ENCODE measurements around the gene CYB5R2.
"Not testable (repeated sequence)": the region's sequence is repeated elsewhere in the genome, so short reads cannot be mapped to it uniquely, and the experiment has no call there.

The CYB5R2 gene

GRCh38 chr11:7666292-7666866 lies 6.9 kb downstream of the CYB5R2 start:
- ChIA-PET POLR2A (ENCODE audit: low non-redundant PET) (interaction anchor here (0.9 kb wide), 1 partner anchor 11 kb away, joined by 3 read pairs; no protein-coding TSS in a partner anchor), CTCF (interaction anchor here (0.6 to 4.0 kb wide), 9 partner anchors 9 to 568 kb away, joined by 3 to 43 read pairs (median 4); no protein-coding TSS in a partner anchor)
- DNase-seq (ENCODE audit: low spot score), result no peak
- H3K27ac ChIP-seq, result no peak overlapping the region
- TF ChIP-seq CTCF (conservative IDR thresholded peaks at IDR 0.05; ENCODE audit: low read depth), result no peak

DNA sequence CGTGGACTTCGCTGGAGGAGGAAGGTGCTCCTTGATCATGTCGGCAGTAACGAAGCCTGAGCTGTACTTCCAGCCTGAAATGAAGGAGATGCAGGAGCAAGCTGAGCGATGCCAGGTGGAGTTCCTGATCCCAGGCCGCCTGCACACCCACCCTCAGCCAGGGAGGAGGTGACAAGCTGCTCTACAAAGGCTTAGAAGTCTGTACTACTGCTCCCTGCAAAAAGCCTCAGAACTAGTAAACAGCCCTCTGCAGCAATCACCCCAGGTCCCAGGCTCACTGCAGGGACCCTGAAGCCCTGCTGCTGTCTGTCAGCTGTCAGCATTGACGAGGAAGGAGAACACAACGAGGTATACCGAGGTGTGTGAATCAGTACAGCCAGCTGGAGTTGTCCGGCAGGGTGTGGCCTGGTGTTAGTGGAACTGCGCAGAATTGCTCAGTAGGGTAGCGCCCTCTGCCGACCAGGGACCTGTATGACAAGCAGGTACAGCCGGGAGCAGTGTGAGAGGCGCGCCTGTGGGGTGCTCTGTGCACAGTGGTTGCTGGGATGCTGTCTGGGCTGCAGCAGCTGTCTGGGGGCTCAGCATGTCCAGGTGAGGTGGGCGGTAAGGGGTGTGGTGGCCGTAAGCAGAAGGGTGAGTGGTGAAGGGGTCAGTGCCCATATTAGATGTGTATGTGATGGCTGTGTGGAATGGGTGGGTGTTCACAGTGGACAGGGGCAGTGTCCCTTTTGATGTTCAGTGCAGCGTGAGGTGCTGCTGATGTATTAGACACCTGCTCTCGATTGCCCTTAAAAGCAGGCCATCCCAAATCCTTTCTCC lies 7.6 kb downstream of the CYB5R2 start:
- POLR2A ChIA-PET (ENCODE audit: low non-redundant PET), result no interaction called here
- peak; percentile 88 for DNase-seq (ENCODE audit: low spot score)
- TF ChIP-seq CTCF (conservative IDR thresholded peaks at IDR 0.05; ENCODE audit: low read depth), result peak; percentile 85
- CTCF ChIA-PET, result interaction anchor here (0.6 to 4.0 kb wide), 19 partner anchors 8 to 1079 kb away, joined by 3 to 43 read pairs (median 3); partner anchors contain the start of genes CYB5R2 and PPFIBP2
- no peak overlapping the region for H3K27ac ChIP-seq

- POLR2A ChIA-PET (ENCODE audit: low non-redundant PET), result no interaction called here
- no peak for DNase-seq (ENCODE audit: low spot score)
- TF ChIP-seq CTCF (conservative IDR thresholded peaks at IDR 0.05; ENCODE audit: low read depth), result no peak
- no peak overlapping the region for H3K27ac ChIP-seq
- CTCF ChIA-PET, result interaction anchor here (0.6 to 4.0 kb wide), 7 partner anchors 8 to 151 kb away, joined by 3 to 43 read pairs (median 3); partner anchors contain the start of genes CYB5R2 and PPFIBP2
These were observed 8.4 kb downstream of the CYB5R2 start for GRCh38 chr11:7664867-7665266.

DNA sequence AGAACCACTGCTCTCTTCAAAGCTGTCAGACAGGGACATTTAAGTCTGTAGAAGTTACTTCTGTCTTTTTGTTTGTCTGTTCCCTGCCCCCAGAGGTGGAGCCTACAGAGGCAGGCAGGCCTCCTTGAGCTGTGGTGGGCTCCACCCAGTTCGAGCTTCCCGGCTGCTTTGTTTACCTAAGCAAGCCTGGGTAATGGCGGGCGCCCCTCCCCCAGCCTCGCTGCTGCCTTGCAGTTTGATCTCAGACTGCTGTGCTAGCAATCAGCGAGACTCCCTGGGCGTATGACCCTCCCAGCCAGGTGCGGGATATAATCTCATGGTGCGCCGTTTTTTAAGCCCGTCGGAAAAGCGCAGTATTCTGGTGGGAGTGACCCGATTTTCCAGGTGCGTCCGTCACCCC lies 9.8 kb downstream of the CYB5R2 start:
- H3K27ac ChIP-seq; DNase-seq (ENCODE audit: low spot score); POLR2A ChIA-PET (ENCODE audit: low non-redundant PET): not testable (repeated sequence)
- CTCF ChIA-PET, result interaction anchor here (0.6 kb wide), 1 partner anchor 92 kb away, joined by 3 read pairs; no protein-coding TSS in a partner anchor

GRCh38 chr11:7657306-7658025 lies 15.8 kb downstream of the CYB5R2 start:
- POLR2A ChIA-PET (ENCODE audit: low non-redundant PET), result interaction anchor here (0.8 to 1.2 kb wide), 2 partner anchors 82 to 86 kb away, joined by 3 to 4 read pairs; no protein-coding TSS in a partner anchor
- peak; percentile 37 for TF ChIP-seq CTCF (conservative IDR thresholded peaks at IDR 0.05; ENCODE audit: low read depth)
- CTCF ChIA-PET, result interaction anchor here (0.6 to 4.2 kb wide), 15 partner anchors 8 to 559 kb away, joined by 3 to 69 read pairs (median 3); partner anchors contain the start of gene PPFIBP2
- DNase-seq (ENCODE audit: low spot score), result peak; percentile 60
- H3K27ac ChIP-seq, result no peak overlapping the region

DNA sequence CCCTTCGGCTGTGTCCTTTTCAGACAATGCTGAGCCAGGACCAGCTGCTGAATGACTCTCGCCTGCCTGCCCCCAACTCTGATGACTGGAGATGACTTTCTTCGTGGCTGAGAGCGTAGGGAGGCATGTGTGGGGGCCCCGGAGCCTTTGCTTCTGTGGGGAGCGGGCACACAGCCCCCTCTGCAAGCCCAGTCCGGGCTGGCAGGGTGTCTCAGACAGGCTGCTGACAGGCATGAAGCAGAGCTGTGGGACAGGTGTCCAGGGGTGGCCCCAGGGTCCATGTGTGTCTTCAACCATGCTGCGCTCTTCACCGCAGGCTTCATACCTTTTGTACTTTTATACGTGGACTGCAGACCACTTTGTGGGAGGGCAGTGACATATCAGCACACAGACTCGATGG lies 16.6 kb downstream of the CYB5R2 start:
- no peak for TF ChIP-seq CTCF (conservative IDR thresholded peaks at IDR 0.05; ENCODE audit: low read depth)
- DNase-seq (ENCODE audit: low spot score), result no peak
- CTCF ChIA-PET, result interaction anchor here (0.6 to 4.2 kb wide), 12 partner anchors 14 to 558 kb away, joined by 3 to 69 read pairs (median 3); partner anchors contain the start of gene PPFIBP2
- no peak overlapping the region for H3K27ac ChIP-seq
- POLR2A ChIA-PET (ENCODE audit: low non-redundant PET), result interaction anchor here (0.8 to 1.2 kb wide), 2 partner anchors 81 to 85 kb away, joined by 3 to 4 read pairs; no protein-coding TSS in a partner anchor

Measured in RWPE1 (cell line).